Activated naive CD4-positive, alpha-beta T cell (primary cell): ENCODE measurements around the gene IL10RA.

ENCODE experiments used
- DNase-seq, 4 experiments: peaks; one replicate each; lab custom pipeline; 2025; lab: John Stamatoyannopoulos, UW

Gene IL10RA

DNA sequence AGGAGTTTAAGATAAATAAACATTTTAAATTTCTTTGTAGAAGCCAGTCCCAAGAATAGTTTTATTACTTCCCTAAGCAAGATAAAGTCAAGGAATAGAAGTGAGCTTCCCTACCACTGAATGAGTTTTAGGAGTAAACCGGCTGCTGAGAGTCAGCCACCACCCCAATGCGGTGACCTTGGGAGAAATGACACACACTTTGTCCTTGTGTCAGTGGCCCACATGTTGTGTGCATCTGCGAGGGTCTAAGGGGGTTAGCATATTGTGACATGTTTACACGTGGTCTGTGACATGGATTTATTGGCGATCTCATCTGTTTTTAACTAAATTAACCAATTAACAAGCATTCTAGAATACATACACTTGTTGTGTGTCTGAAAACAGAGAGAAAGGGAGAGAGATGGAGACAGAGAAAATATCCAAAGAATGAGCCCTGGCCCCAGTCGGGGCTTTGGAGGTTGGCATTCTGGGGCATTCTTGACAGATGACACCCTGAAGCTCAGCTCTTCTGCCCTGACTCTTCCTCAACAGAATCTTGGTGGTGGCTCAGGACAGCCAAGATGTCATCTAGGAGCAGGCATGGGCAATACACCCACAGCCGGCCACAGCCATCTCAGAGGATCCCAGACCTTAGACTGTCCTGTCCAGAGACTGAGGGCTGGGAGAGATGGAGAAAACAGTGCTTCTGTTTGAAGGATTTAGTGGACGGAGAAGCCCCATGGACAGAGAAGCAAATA, 60.9 kb downstream of the IL10RA start:
- no peak for DNase-seq

DNA sequence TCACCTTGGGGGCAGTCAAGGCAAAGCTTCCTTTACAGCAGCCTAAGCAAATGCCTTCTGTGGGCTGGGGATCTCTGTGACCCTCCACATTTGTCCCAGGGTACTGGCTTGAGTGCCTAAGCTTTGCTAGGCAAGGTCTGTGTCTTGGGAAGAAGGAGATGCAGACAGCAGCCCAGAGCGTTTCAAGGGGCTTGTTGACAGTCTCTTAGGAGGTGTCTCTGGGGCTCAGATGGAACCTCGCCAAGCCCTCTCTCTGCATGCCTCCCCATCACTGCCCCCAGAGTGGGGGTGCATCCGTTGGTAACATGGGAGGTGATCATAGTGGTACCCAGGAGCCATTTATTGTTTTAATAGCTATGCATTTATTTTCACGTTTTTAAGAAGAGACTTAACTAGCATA, 61.6 kb downstream of the IL10RA start:
- no peak for DNase-seq

DNA sequence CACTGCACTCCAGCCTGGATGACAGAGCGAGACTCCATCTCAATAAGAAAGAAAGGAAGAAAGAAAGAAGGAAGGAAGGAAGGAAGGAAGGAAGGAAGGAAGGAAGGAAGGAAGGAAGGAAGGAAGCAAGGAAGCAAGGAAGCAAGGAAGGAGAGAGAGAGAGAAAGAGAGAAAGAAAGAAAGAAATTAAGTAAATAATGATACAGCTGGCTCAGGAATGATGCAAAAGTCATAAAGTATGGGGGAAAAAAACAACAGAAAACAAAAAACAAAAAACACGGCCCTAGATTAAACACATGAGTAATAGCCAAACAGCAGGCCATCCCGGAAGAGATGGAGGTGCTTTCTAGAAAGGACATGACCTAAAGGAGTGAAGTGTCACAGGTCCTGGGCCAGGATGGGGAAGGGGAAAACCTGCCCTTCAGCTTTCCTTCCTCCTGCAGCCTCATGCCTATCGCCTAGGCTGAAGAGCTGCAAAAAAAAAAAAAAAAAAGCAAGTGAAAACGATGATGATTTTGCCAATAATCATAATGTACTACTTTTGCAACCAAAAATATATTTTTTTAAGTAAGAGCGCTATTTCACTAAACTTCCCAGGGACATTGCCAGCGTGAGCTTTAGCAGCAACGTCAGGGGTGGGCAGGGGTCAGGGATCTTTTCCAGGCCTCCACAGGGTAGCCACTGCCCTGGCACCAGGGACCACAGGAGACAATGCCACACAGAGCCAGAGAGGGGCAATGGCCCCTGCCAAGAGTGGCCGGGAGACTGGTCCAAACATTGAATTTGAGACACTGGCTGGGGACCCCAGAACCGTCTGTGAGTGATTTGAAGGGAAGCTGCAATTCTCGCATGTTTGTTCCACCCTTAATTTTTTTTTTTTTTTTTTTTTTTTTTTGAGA, 62.5 kb downstream of the IL10RA start:
- no peak for DNase-seq

- no peak for DNase-seq
Observed at GRCh38 chr11:118049771-118050170, 63.6 kb downstream of the IL10RA start.

DNA sequence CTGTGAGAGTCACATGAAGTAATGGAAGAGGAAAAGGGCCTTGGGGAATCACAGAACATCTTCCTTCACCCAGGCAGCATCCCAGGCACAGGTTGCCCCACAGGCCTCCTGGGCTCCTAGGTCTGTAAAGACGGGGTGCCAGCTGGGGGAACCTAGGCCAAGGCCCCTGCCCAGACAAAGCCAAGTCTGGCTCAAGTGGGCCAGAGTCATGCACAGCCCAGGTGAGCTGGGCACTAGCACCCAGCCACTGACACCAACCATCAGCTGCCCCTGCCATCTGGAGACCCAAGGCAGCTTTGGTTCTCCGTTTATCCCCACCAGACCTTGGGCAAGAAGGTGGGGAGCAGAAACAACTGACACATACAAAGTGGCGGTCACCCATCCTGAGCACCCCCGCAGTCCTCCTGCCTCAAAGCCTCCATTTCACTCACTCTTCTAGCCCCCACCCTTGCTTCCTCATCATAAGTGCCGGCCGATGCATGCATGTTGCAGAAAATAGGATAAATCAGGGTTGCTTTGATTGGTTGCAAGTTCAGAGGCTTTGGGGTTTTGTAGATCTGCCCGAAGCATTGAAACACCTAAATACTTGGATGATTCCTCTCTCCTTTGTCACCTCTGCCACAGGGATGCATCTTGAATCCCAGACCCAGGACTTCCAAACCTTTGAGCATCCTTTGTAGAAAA, 64.2 kb downstream of the IL10RA start:
- no peak for DNase-seq
